CD4-positive, alpha-beta T cell treated with Interferon alpha-2 for 1 hour (primary cell): ENCODE data around the gene DCLK1.

ENCODE experiments used
- DNase-seq, 2 donors: peaks; one replicate each; pipeline ENCODE4 v3.0.0-alpha.2; 2020 to 2022

Gene DCLK1

GRCh38 chr13:35780613-35781012 lies 350.6 kb downstream of the DCLK1 start:
- no peak for DNase-seq

DNA sequence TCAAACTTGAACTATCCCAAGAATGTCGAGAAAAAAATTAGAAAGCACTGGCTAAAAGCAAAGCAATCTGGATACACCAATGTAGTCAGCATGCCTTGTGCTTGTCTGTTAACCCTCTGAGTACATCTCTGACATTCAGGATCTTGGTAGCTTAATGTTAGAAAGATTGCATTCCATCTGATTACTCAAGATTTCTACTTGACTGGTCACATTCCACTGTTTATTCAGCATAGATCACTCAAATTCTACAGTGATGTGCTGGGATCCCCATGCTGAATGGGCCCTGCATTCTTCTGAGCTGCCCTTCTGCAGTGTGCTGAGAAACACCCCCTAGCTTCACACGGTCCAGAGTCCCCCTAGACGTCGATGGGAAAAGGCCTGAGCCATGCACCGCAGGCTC lies 359.3 kb downstream of the DCLK1 start:
- DNase-seq, result no peak

- DNase-seq, result no peak
These were observed 360.4 kb downstream of the DCLK1 start for GRCh38 chr13:35770756-35771297.

- DNase-seq, result no peak
These were observed 361.4 kb downstream of the DCLK1 start for GRCh38 chr13:35769812-35770211.

GRCh38 chr13:35768551-35768950 lies 362.6 kb downstream of the DCLK1 start:
- no peak for DNase-seq

GRCh38 chr13:35768073-35768472 lies 363.1 kb downstream of the DCLK1 start:
- DNase-seq, result no peak

- no peak for DNase-seq
These were observed 363.8 kb downstream of the DCLK1 start for GRCh38 chr13:35767256-35767976.

DNA sequence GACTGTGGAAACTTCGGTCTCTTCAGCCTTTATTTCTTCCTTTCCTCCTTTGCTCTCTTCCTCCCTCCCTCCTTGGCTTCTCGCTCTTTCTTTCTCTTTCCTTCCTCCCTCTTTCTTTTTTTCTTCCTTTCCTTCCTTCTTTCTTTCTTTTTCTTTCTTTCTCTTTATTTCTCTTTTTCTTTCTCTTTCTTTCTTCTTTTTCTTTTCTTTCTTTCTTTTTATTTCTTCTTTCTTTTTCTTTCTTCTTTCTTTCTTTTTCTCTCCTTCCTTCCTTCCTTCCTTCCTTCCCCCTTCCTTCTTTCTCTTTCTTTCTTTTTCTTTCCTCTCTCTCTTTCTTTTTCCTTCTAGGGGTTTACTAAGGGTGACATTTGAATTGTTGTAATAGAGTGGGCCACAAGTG lies 364.5 kb downstream of the DCLK1 start:
- no peak for DNase-seq

DNA sequence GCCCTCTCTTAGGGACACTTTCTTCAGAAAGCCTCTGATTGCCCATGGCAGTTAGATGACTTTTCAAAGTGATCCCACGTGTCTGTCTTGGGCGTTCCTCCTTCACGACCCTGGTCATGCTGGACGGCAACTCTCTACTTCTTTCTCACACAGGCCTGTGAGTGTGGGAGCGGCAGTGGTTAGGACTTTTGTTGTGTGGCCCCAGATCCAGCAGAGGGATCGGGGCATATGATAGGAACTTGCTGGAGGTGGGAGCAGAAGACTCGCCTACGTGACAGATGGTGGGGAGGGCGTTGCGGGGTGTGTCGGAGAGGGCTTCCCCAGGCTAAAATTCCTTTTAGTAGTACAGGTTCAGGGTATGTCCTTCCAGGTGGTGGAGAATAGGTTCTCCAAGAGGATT lies 365.2 kb downstream of the DCLK1 start:
- no peak for DNase-seq

GRCh38 chr13:35765366-35765765 lies 365.8 kb downstream of the DCLK1 start:
- no peak for DNase-seq

- DNase-seq, result no peak
These were observed 366.7 kb downstream of the DCLK1 start for GRCh38 chr13:35764326-35765015.

DNA sequence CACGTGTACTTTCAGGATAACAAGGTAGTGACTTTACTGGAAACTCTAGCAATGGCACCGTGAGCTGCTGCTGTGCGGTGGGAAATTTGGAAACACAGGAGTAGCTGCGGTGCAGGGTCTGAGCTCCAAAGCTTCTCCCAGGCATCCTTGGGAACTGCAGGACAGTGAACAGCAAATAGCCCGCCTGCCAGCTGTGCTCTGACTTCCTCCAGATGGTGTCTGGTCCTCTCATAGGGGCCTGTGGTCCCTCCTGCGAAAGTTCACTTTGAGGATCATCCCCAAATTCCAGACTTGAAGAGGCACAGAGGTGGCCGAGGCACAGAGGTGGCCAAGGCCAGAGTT lies 367.4 kb downstream of the DCLK1 start:
- no peak for DNase-seq

DNA sequence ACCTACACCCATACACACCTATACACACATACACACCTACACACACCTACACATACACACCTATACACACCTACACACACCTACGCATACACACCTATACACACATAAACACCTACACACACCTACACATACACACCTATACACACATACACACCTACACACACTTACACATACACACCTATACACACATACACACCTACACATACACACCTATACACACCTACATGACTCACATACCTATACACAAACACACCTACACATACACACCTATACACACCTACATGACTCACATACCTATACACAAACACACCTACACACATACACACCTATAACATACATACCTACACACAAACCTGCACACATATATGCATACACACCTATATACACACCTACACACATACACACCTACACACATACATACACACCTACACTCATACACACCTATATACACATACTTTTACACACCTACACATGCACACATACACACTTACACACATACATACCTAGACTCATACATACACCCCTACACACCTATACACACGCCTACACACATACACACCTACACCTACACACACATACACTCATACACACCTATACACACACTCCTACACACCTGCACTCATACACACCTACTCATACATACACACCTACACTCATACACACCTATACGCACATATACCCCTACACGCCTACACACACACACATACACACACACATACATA lies 368.0 kb downstream of the DCLK1 start:
- no peak for DNase-seq

- no peak for DNase-seq
These were observed 369.5 kb downstream of the DCLK1 start for GRCh38 chr13:35761440-35762252.

GRCh38 chr13:35760735-35761281 lies 370.4 kb downstream of the DCLK1 start:
- DNase-seq, result no peak

DNA sequence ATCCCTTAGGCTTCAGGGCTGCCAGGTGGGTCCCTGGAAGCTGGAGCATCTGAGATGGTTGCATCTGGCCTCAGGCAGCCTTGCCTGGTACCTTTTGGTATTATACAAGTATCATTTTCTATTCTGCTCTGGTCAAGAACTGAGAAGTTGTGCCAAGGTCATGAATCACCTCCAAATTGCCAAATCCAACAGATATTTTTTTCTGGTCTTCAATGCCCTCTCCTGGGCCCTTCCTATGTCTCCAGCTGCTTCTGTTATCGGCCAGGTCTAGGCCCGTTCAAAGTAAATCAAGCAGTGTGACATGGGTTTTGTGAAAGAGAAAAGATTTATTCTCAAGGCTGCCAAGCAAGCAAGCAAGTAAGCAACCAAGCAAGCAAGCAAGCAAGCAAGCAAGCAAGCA lies 383.6 kb downstream of the DCLK1 start:
- DNase-seq, result no peak

DNA sequence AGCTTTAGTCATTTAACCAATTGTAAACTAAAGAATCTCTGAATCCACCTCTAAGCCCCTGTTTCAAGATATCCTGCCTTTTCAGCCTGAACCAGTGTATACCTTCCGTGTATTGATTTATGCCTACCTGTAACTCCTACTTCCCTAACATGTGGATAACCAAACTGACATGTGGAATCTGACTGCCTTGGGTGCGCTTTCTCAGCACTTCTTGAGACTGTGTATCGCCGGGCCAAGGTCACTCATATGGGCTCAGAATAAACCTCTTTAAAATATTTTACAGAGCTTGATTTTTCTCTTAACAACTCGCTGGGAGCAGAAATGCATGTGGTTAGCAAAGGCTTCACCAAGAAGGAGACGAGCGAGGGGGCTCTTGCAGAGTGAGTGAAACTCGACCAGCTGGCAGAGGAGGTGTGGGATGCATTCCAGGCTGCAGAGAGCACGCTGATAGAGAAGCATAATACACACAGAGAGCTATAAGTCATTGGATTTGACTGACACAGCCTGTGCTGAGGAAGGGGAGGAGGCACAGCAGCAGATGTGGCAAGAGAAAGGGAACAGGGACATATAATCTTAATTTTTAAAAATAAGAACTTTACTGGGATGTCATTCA lies 386.5 kb downstream of the DCLK1 start:
- DNase-seq, result no peak

- no peak for DNase-seq
These were observed 387.0 kb downstream of the DCLK1 start for GRCh38 chr13:35744144-35744543.

DNA sequence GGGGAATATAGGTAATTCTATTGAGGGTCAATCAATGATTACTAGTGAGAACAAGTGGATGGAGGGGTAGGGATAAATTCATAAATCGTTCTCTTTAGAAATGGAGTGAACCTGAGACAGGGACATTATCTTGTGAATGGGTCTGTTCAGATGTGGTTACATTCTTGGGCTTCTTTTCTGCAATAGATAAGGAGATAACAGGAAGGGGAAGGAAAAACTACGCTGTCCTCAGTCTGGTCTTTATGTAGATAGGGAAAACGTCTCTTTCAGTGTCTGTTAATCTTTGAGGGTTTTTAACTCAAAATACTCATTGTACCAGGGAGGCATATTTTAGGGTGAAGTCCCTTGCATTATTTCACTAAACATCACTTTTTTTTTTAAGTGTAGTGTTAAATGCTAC lies 388.0 kb downstream of the DCLK1 start:
- no peak for DNase-seq

- no peak for DNase-seq
These were observed 389.5 kb downstream of the DCLK1 start for GRCh38 chr13:35741657-35742056.

DNA sequence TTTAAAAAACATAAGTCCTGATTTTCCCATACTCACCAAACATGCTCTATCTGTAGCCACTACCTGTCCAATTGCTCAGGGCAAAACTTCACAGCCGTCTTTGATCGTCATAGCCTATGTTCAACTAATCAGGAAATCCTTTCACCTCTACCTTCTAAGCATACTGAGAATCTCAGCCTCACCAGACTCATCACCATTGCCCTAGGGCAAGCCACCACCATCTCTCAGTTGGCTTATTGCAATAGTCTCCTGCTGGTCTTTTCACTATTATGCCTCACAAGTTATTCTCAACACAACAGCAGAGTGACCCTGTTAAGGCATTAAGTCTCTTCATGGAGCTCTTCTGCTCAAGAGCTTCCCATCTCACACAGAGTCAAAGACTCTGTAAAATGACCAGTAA lies 394.3 kb downstream of the DCLK1 start:
- no peak for DNase-seq

DNA sequence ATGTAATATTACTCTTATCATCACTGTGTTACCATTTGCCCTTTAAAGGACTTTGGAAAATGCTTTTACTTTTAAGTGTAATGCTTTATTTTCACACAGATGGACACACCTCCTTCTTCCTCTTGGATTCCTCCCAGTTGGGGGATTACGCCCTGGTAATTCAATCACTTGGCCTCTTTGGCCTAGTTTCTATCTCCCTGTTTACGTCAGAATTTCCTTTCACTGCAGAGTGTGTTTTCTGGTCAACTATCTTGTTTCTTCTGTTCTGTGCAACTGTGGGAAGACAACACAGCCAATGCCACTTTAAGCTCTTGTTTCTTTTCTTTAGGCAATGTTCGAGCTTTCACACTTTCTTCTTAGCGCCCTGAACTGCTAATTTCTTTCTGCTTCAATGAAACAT lies 397.4 kb downstream of the DCLK1 start:
- DNase-seq, result no peak
